8988T (cell line): ENCODE data around the gene UGGT2.
"Not testable (repeated sequence)": the region's sequence is repeated elsewhere in the genome, so short reads cannot be mapped to it uniquely, and the experiment has no call there.

Source experiments
- DNase-seq: peaks from one replicate; pipeline ENCODE4 v3.0.0; 2011

UGGT2 gene

GRCh38 chr13:96051491-96051890 lies 1.7 kb downstream of the UGGT2 start:
- not testable (repeated sequence) for DNase-seq

GRCh38 chr13:96050955-96051354 lies 2.2 kb downstream of the UGGT2 start:
- not testable (repeated sequence) for DNase-seq

GRCh38 chr13:96046449-96047126 lies 6.6 kb downstream of the UGGT2 start:
- not testable (repeated sequence) for DNase-seq

- no peak for DNase-seq
Measured at GRCh38 chr13:96044238-96044637, 9.0 kb downstream of the UGGT2 start.

GRCh38 chr13:96041326-96042110 lies 11.7 kb downstream of the UGGT2 start:
- DNase-seq: no peak

- DNase-seq: no peak
Measured at GRCh38 chr13:96036515-96036914, 16.7 kb downstream of the UGGT2 start.

- DNase-seq: no peak
Measured at GRCh38 chr13:96034662-96035061, 18.5 kb downstream of the UGGT2 start.

GRCh38 chr13:96033220-96034015 lies 19.8 kb downstream of the UGGT2 start:
- no peak for DNase-seq

- DNase-seq: no peak
Measured at GRCh38 chr13:96032717-96033116, 20.5 kb downstream of the UGGT2 start.

GRCh38 chr13:96029002-96029401 lies 24.2 kb downstream of the UGGT2 start:
- DNase-seq: no peak

GRCh38 chr13:96027496-96027895 lies 25.7 kb downstream of the UGGT2 start:
- DNase-seq: no peak

- no peak for DNase-seq
Measured at GRCh38 chr13:96025283-96025682, 27.9 kb downstream of the UGGT2 start.

GRCh38 chr13:96020931-96021330 lies 32.3 kb downstream of the UGGT2 start:
- no peak for DNase-seq

- DNase-seq: no peak
Measured at GRCh38 chr13:96020155-96020575, 33.0 kb downstream of the UGGT2 start.

GRCh38 chr13:96018135-96018534 lies 35.1 kb downstream of the UGGT2 start:
- DNase-seq: no peak

- no peak for DNase-seq
Measured at GRCh38 chr13:96011291-96011872, 41.8 kb downstream of the UGGT2 start.

- DNase-seq: no peak
Measured at GRCh38 chr13:96003304-96003703, 49.9 kb downstream of the UGGT2 start.

GRCh38 chr13:96002322-96003131 lies 50.7 kb downstream of the UGGT2 start:
- no peak for DNase-seq

GRCh38 chr13:96000069-96000468 lies 53.1 kb downstream of the UGGT2 start:
- no peak for DNase-seq

- DNase-seq: no peak
Measured at GRCh38 chr13:95987841-95988240, 65.4 kb downstream of the UGGT2 start.

GRCh38 chr13:95982144-95982543 lies 71.1 kb downstream of the UGGT2 start:
- DNase-seq: no peak

- DNase-seq: not testable (repeated sequence)
Measured at GRCh38 chr13:95972651-95973050, 80.5 kb downstream of the UGGT2 start.
